T-cell (primary cell): ENCODE results near the gene ABLIM1. TPM values are rescaled to one million over a fixed set of nuclear protein-coding genes. Genes with fewer than 3 reads are reported as not detected.

Source experiments
- ATAC-seq, 4 experiments: fragments of 200-7000 bp in 3 of 4; fragments of 150-1000 bp in 1 of 4; cut with Tn5 transposase; replicated peaks in 1 of 4; 1 replicate in 3 of 4; 2 replicates in 1 of 4; pipeline ENCODE4 v1.10.0; 2021; ENCODE audit warnings: moderate library complexity in 3 of 4, mild to moderate bottlenecking in 2 of 4, moderate number of reproducible peaks in 1 of 4
- CTCF ChIA-PET, 2 donors: fragments of 300-600 bp; sonication (Branson Sonifier 250); formaldehyde crosslinking; loops; one replicate each; lab custom pipeline; 2022; ENCODE audit warnings: antibody characterized with exemption in 2 of 2; lab: Charles Lee
- POLR2A ChIA-PET, 2 donors: fragments of 300-600 bp; sonication (Branson Sonifier 250); formaldehyde crosslinking; loops; one replicate each; lab custom pipeline; 2022; ENCODE audit warnings: antibody characterized with exemption in 2 of 2; lab: Charles Lee
- DNase-seq, 35 experiments: peaks; one replicate each; pipeline versions ENCODE4 v3.0.0 to v3.0.0-alpha.2; 2013 to 2023
- H3K27ac ChIP-seq: one replicate; pipeline ENCODE4 v1.5.1; 2013; ENCODE audit warnings: low read length
- H3K27me3 ChIP-seq, 2 experiments: replicated peaks in 1 of 2; 1 replicate in 1 of 2; 2 replicates in 1 of 2; pipeline versions ENCODE4 v1.6.1 to v1.7.0; 2013; ENCODE audit warnings: low read length in 1 of 2, mixed read lengths in 1 of 2; ENCODE audit not compliant: control insufficient read depth in 2 of 2, insufficient read depth in 2 of 2; ENCODE audit errors: extremely low read depth in 1 of 2
- H3K36me3 ChIP-seq, 2 donors: 1 replicate in 1 of 2; 2 replicates in 1 of 2; pipeline versions ENCODE4 v1.6.1 to v1.7.0; 2013; ENCODE audit warnings: low read length in 1 of 2; ENCODE audit not compliant: control insufficient read depth in 2 of 2, insufficient read depth in 1 of 2; ENCODE audit errors: extremely low read depth in 1 of 2
- H3K4me1 ChIP-seq, 2 experiments: 1 replicate in 1 of 2; 2 replicates in 1 of 2; pipeline versions ENCODE4 v1.6.1 to v1.7.0; 2013; ENCODE audit warnings: low read length in 2 of 2, mixed read lengths in 1 of 2; ENCODE audit not compliant: insufficient read depth in 2 of 2, control insufficient read depth in 1 of 2; ENCODE audit errors: extremely low read depth in 1 of 2
- H3K4me3 ChIP-seq, 2 donors: 1 replicate in 1 of 2; 2 replicates in 1 of 2; pipeline versions ENCODE4 v1.5.1 to v1.7.0; 2013; ENCODE audit warnings: mild to moderate bottlenecking in 2 of 2, low read length in 1 of 2, moderate library complexity in 1 of 2; ENCODE audit not compliant: control insufficient read depth in 1 of 2; ENCODE audit errors: extremely low read depth in 1 of 2
- H3K9me3 ChIP-seq: 2 replicates; pipeline ENCODE4 v1.7.0; 2013
- H3K27ac Mint-ChIP-seq, 2 donors: one replicate each; pipeline ENCODE4 v1.8.0; 2020 to 2021; ENCODE audit warnings: mild to moderate bottlenecking in 2 of 2, mixed read lengths in 2 of 2
- H3K27me3 Mint-ChIP-seq, 2 donors: one replicate each; pipeline ENCODE4 v1.8.0; 2021 to 2022; ENCODE audit warnings: mixed read lengths in 2 of 2
- H3K36me3 Mint-ChIP-seq: one replicate; pipeline ENCODE4 v1.8.0; 2021; ENCODE audit warnings: mixed read lengths
- H3K4me1 Mint-ChIP-seq, 3 donors: one replicate each; pipeline ENCODE4 v1.8.0; 2020 to 2022; ENCODE audit warnings: mixed read lengths in 3 of 3, mild to moderate bottlenecking in 1 of 3
- H3K4me3 Mint-ChIP-seq, 3 donors: one replicate each; pipeline ENCODE4 v1.8.0; 2020 to 2022; ENCODE audit warnings: mild to moderate bottlenecking in 3 of 3, mixed read lengths in 3 of 3, moderate library complexity in 3 of 3
- H3K9me3 Mint-ChIP-seq, 3 donors: one replicate each; pipeline ENCODE4 v1.8.0; 2020 to 2022; ENCODE audit warnings: mixed read lengths in 3 of 3
- WGBS: methylation state at CpG from one replicate; pipeline ENCODE4 v1.1.5; 2013; ENCODE audit warnings: missing lambda C conversion rate; ENCODE audit not compliant: insufficient coverage; 5-methylcytosine and 5-hydroxymethylcytosine counted together
- total RNA-seq, 35 experiments: library from RNA in 6 of 35; stranded (reverse) in 6 of 35; fragments of 120-200 nt in 1 of 35; gene quantifications; one replicate each; pipeline versions ENCODE4 v1.2.1 to v1.2.4 and lab custom pipeline; 2013 to 2026

The ABLIM1 gene
- total RNA-seq, 5 donors from 2014 or later (not counting 1 experiment from before 2014, with no cell fraction given): 212 to 311 (median 266) TPM

GRCh38 chr10:114408112-114408967 is 249.7 kb downstream of the ABLIM1 start:
- Histone ChIP-seq H3K27ac (no peak overlapping the region), H3K4me1 (peaks cover 0 to 9% of the 10 kb centered on the region in 2 experiments), H3K27me3 (peaks cover 3 to 30% of the 10 kb centered on the region in 2 experiments), H3K36me3 (no peaks in the 10 kb centered on the region), H3K9me3 (no peaks in the 10 kb centered on the region), H3K4me3 (no peak overlapping the region)
- CTCF ChIA-PET: no interaction called here
- peaks cover 3 to 9% (median 6%) of the 10 kb centered on the region in 3 donors for H3K4me1 Mint-ChIP-seq
- H3K9me3 Mint-ChIP-seq: no peaks in the 10 kb centered on the region
- peaks cover 31 to 37% of the 10 kb centered on the region in 2 donors for H3K27me3 Mint-ChIP-seq
- ATAC-seq (no peak), DNase-seq (no peak)
- H3K36me3 Mint-ChIP-seq: no peaks in the 10 kb centered on the region
- 74% methylated on average over 11 of the region's 12 CpGs for WGBS
- no peak overlapping the region for H3K4me3 Mint-ChIP-seq
- POLR2A ChIA-PET: no interaction called here
- H3K27ac Mint-ChIP-seq: no peak overlapping the region

DNA sequence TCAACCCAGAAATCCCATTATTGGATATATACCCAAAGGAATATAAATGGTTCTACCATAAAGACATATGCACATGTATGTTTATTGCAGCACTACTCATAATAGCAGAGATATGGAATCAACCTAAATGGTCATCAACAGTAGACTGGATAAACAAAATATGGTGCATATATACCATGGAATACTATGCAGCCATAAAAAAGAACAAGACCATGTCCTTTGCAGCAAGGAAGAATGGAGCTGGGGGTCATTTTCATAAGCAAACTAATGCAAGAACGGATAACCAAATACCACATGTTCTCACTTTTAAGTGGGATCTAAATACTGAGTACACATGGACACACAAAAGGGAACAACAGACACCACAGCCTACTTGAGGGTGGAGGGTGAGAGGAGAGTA is 251.6 kb downstream of the ABLIM1 start:
- H3K27ac Mint-ChIP-seq: no peak overlapping the region
- CTCF ChIA-PET: no interaction called here
- Histone ChIP-seq H3K4me3 (no peak overlapping the region), H3K36me3 (no peaks in the 10 kb centered on the region), H3K27me3 (peaks cover 7 to 33% of the 10 kb centered on the region in 2 experiments), H3K9me3 (no peaks in the 10 kb centered on the region), H3K27ac (no peak overlapping the region), H3K4me1 (peaks cover 0 to 14% of the 10 kb centered on the region in 2 experiments)
- no peak for ATAC-seq
- no peaks in the 10 kb centered on the region for H3K36me3 Mint-ChIP-seq
- H3K9me3 Mint-ChIP-seq: no peaks in the 10 kb centered on the region
- no peak for DNase-seq
- no CpG with 5 or more reads among the region's 1 CpG for WGBS
- no peak overlapping the region for H3K4me3 Mint-ChIP-seq
- H3K4me1 Mint-ChIP-seq: peaks cover 11 to 14% (median 14%) of the 10 kb centered on the region in 3 donors
- POLR2A ChIA-PET: no interaction called here
- H3K27me3 Mint-ChIP-seq: peaks cover 37 to 49% of the 10 kb centered on the region in 2 donors

DNA sequence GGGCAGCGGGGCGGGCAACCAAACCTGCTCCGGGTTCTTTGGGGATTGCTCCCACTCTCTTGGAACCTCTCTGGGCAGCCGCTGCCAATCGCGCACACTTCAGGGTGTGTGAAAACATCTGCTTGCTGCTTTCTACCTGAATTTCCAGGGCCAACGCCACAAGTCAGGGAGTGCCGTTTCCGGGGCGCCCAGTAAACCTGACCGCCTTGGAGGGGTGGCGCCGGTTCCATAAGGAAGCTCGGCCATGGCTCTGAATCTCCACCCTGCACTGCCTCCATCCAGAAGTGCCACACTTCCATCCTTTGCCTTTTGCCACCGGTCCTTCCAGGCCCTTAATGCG is 253.1 kb downstream of the ABLIM1 start:
- DNase-seq: no peak
- Histone ChIP-seq H3K9me3 (no peaks in the 10 kb centered on the region), H3K27me3 (peaks cover 7 to 36% of the 10 kb centered on the region in 2 experiments), H3K36me3 (no peaks in the 10 kb centered on the region), H3K4me1 (peaks cover 0 to 14% of the 10 kb centered on the region in 2 experiments), H3K27ac (no peak overlapping the region), H3K4me3 (no peak overlapping the region)
- WGBS: 60% methylated on average over 15 of the region's 16 CpGs
- Mint-ChIP-seq H3K4me3 (peak overlapping the region in 1 of 3 donors; percentile 38), H3K27ac (no peak overlapping the region), H3K27me3 (peaks cover 48 to 62% of the 10 kb centered on the region in 2 donors), H3K36me3 (no peaks in the 10 kb centered on the region), H3K4me1 (peaks cover 11 to 14% (median 14%) of the 10 kb centered on the region in 3 donors), H3K9me3 (no peaks in the 10 kb centered on the region)
- POLR2A ChIA-PET: no interaction called here
- CTCF ChIA-PET: no interaction called here
- ATAC-seq: no peak

GRCh38 chr10:114404171-114405010 is 253.7 kb downstream of the ABLIM1 start, which contains the start of gene AFAP1L2:
AFAP1L2 (minus strand) TSS chr10:114404502; CDS start chr10:114404455, 47 bp downstream.
- Mint-ChIP-seq H3K36me3 (no peaks in the 10 kb centered on the region), H3K27me3 (peaks cover 53 to 67% of the 10 kb centered on the region in 2 donors), H3K27ac (no peak within 1 kb of the TSS), H3K4me3 (peak within 1 kb of the TSS in 1 of 3 donors; percentile 62), H3K4me1 (peaks cover 11 to 14% (median 14%) of the 10 kb centered on the region in 3 donors), H3K9me3 (no peaks in the 10 kb centered on the region)
- DNase-seq (no peak), ATAC-seq (peak in 1 of 4 experiments; percentile 35)
- WGBS: 5% methylated on average over 75 of the region's 88 CpGs
- peaks cover 0 to 14% of the 10 kb centered on the region in 2 experiments for H3K4me1 ChIP-seq
- no peak within 1 kb of the TSS for H3K27ac ChIP-seq
- POLR2A ChIA-PET: no interaction called here
- no peaks in the 10 kb centered on the region for H3K9me3 ChIP-seq
- peaks cover 7 to 42% of the 10 kb centered on the region in 2 experiments for H3K27me3 ChIP-seq
- peak within 1 kb of the TSS in 1 of 2 donors; percentile 15 for H3K4me3 ChIP-seq
- CTCF ChIA-PET: no interaction called here
- H3K36me3 ChIP-seq: no peaks in the 10 kb centered on the region

GRCh38 chr10:114403541-114404161 is 254.4 kb downstream of the ABLIM1 start:
- 1% methylated on average over 29 of the region's 44 CpGs for WGBS
- ChIA-PET POLR2A (no interaction called here), CTCF (no interaction called here)
- Mint-ChIP-seq H3K4me3 (peak overlapping the region in 1 of 3 donors; percentile 62), H3K4me1 (peaks cover 11 to 14% (median 14%) of the 10 kb centered on the region in 3 donors), H3K36me3 (no peaks in the 10 kb centered on the region), H3K27me3 (peaks cover 58 to 70% of the 10 kb centered on the region in 2 donors), H3K27ac (no peak overlapping the region), H3K9me3 (no peaks in the 10 kb centered on the region)
- Histone ChIP-seq H3K36me3 (no peaks in the 10 kb centered on the region), H3K27ac (no peak overlapping the region), H3K4me3 (peak overlapping the region in 1 of 2 donors; percentile 15), H3K27me3 (peaks cover 7 to 46% of the 10 kb centered on the region in 2 experiments), H3K9me3 (no peaks in the 10 kb centered on the region), H3K4me1 (peaks cover 0 to 14% of the 10 kb centered on the region in 2 experiments)
- no peak for DNase-seq
- no peak for ATAC-seq
